ENCODE data around the gene TMEM154.

DNA sequence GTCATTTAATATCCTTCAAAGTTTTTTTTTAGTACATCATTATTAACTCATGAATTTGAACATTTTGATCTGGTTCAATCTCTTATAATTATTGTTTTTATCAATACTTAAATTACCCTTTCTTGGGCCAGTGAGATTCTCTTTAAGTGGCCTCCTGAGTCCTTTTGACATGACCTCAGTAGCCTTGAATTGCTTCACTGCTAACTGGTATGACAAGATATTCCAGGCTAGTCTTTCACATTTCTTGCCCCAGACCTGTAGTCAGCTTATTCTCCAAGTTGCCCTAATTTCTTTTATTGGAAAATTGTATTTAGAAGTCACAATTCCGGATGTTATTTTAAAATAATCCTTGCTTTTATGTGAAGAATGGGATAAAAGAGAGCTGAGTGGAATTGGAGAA, 108.5 kb downstream of the TMEM154 start:
- TF ChIP-seq POLR2AphosphoS5 (IDR thresholded peaks at IDR 0.05) (no peak), CTCF (IDR thresholded peaks at IDR 0.05 in 8 of 11, conservative IDR thresholded peaks at IDR 0.05 in 3 of 11) (no peak), POLR2A (IDR thresholded peaks at IDR 0.05) (no peak)

All from spleen (tissue), 7 donors.